Measurements from ENCODE around the gene PCDH1.

- no peak for TF ChIP-seq EZH2 (IDR thresholded peaks at IDR 0.05; ENCODE audit: borderline replicate concordance, low read length)
- no peak for TF ChIP-seq CTCF (conservative IDR thresholded peaks at IDR 0.05 in 1 of 2, IDR thresholded peaks at IDR 0.05 in 1 of 2; ENCODE audit: extremely low read depth in 1 of 2, insufficient read depth in 1 of 2, low read depth in 1 of 2, low read length in 2 of 2)
These were observed 19.2 kb upstream of the PCDH1 start for GRCh38 chr5:141897425-141897824.
